Prostate gland (tissue), 2 donors: ENCODE data around the gene TP63.

ENCODE experiments used
- POLR2A ChIP-seq: fragments of 450-650 bp; IDR thresholded peaks from one replicate; pipeline ENCODE4 v1.6.1; 2016; ENCODE audit warnings: antibody characterized with exemption, mild to moderate bottlenecking
- POLR2AphosphoS5 ChIP-seq: sonication (generic); formaldehyde crosslinking; IDR thresholded peaks from one replicate; pipeline ENCODE4 v1.6.1; 2017; ENCODE audit warnings: antibody characterized with exemption
- TF ChIP-seq, protein P1 (sequence below), 4 experiments: fragments of 200-600 bp in 2 of 4; fragments of 450-650 bp in 2 of 4; sonication (generic) in 2 of 4; IDR thresholded peaks; 1 replicate in 3 of 4; 2 replicates in 1 of 4; pipeline ENCODE4 v1.5.1; 2016 to 2019; ENCODE audit warnings: antibody characterized with exemption in 4 of 4, mild to moderate bottlenecking in 2 of 4, moderate library complexity in 2 of 4

DNA sequence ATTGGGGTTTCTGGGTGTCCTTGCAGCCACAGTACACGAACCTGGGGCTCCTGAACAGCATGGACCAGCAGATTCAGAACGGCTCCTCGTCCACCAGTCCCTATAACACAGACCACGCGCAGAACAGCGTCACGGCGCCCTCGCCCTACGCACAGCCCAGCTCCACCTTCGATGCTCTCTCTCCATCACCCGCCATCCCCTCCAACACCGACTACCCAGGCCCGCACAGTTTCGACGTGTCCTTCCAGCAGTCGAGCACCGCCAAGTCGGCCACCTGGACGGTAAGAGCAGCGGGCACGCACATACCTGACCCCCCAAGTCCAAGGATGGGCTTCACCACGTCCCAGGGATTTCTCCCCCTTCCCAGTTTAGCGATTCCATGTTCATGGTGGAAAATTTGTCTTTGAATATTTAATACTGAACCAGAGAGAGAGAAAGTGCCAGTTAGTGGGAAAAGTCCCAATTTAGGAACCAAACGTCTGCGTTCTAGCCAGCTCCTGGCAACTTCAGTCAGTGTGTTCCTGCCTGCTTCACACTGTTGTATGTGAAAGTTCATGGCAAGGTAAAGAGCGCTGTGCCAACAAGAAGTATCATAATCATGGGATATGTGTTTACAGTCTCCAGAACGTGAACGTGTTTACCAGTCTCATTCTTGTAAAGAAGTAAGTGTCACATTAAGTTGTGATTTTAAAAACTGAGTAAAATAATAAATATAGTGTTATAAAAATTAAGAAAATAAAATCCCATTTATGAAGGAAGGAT, 177.2 kb downstream of the TP63 start:
- TF ChIP-seq, protein P1, sequence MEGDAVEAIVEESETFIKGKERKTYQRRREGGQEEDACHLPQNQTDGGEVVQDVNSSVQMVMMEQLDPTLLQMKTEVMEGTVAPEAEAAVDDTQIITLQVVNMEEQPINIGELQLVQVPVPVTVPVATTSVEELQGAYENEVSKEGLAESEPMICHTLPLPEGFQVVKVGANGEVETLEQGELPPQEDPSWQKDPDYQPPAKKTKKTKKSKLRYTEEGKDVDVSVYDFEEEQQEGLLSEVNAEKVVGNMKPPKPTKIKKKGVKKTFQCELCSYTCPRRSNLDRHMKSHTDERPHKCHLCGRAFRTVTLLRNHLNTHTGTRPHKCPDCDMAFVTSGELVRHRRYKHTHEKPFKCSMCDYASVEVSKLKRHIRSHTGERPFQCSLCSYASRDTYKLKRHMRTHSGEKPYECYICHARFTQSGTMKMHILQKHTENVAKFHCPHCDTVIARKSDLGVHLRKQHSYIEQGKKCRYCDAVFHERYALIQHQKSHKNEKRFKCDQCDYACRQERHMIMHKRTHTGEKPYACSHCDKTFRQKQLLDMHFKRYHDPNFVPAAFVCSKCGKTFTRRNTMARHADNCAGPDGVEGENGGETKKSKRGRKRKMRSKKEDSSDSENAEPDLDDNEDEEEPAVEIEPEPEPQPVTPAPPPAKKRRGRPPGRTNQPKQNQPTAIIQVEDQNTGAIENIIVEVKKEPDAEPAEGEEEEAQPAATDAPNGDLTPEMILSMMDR (IDR thresholded peaks at IDR 0.05): no peak
- TF ChIP-seq POLR2AphosphoS5 (no peak), POLR2A (no peak)
